Measurements from ENCODE around the gene SPNS2.

GRCh38 chr17:4467287-4467686, 31.4 kb upstream of the SPNS2 start:
- no peak for TF ChIP-seq RAD21 (conservative IDR thresholded peaks at IDR 0.05)
- TF ChIP-seq, protein P1, sequence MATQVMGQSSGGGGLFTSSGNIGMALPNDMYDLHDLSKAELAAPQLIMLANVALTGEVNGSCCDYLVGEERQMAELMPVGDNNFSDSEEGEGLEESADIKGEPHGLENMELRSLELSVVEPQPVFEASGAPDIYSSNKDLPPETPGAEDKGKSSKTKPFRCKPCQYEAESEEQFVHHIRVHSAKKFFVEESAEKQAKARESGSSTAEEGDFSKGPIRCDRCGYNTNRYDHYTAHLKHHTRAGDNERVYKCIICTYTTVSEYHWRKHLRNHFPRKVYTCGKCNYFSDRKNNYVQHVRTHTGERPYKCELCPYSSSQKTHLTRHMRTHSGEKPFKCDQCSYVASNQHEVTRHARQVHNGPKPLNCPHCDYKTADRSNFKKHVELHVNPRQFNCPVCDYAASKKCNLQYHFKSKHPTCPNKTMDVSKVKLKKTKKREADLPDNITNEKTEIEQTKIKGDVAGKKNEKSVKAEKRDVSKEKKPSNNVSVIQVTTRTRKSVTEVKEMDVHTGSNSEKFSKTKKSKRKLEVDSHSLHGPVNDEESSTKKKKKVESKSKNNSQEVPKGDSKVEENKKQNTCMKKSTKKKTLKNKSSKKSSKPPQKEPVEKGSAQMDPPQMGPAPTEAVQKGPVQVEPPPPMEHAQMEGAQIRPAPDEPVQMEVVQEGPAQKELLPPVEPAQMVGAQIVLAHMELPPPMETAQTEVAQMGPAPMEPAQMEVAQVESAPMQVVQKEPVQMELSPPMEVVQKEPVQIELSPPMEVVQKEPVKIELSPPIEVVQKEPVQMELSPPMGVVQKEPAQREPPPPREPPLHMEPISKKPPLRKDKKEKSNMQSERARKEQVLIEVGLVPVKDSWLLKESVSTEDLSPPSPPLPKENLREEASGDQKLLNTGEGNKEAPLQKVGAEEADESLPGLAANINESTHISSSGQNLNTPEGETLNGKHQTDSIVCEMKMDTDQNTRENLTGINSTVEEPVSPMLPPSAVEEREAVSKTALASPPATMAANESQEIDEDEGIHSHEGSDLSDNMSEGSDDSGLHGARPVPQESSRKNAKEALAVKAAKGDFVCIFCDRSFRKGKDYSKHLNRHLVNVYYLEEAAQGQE (IDR thresholded peaks at IDR 0.05; ENCODE audit: borderline replicate concordance): no peak
- no peak for TF ChIP-seq POLR2AphosphoS5 (IDR thresholded peaks at IDR 0.05)
- TF ChIP-seq, protein P2, sequence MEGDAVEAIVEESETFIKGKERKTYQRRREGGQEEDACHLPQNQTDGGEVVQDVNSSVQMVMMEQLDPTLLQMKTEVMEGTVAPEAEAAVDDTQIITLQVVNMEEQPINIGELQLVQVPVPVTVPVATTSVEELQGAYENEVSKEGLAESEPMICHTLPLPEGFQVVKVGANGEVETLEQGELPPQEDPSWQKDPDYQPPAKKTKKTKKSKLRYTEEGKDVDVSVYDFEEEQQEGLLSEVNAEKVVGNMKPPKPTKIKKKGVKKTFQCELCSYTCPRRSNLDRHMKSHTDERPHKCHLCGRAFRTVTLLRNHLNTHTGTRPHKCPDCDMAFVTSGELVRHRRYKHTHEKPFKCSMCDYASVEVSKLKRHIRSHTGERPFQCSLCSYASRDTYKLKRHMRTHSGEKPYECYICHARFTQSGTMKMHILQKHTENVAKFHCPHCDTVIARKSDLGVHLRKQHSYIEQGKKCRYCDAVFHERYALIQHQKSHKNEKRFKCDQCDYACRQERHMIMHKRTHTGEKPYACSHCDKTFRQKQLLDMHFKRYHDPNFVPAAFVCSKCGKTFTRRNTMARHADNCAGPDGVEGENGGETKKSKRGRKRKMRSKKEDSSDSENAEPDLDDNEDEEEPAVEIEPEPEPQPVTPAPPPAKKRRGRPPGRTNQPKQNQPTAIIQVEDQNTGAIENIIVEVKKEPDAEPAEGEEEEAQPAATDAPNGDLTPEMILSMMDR (IDR thresholded peaks at IDR 0.05; ENCODE audit: poor library complexity, severe bottlenecking): no peak
- no peak for TF ChIP-seq TAF1 (IDR thresholded peaks at IDR 0.05; ENCODE audit: low read depth)
- no peak for TF ChIP-seq EP300 (conservative IDR thresholded peaks at IDR 0.05; ENCODE audit: poor library complexity, severe bottlenecking)
- TF ChIP-seq EZH2 (IDR thresholded peaks at IDR 0.05; ENCODE audit: borderline replicate concordance, insufficient read depth, low read length, poor library complexity, severe bottlenecking): no peak
